Measurements from ENCODE around the gene CDH4. TPM values are rescaled to one million over a fixed set of nuclear protein-coding genes. Genes with fewer than 3 reads are reported as not detected.

The CDH4 gene
- total RNA-seq, 4 donors from 2014 or later: under 0.01 to 0.56 (median 0.19) TPM; not detected in 1

- no peak for TF ChIP-seq CTCF (IDR thresholded peaks at IDR 0.05)
- no peak for ATAC-seq (ENCODE audit: low FRiP score)
- no peak for DNase-seq (ENCODE audit: low spot score)
These were observed 313.7 kb downstream of the CDH4 start for GRCh38 chr20:61565791-61566190.

DNA sequence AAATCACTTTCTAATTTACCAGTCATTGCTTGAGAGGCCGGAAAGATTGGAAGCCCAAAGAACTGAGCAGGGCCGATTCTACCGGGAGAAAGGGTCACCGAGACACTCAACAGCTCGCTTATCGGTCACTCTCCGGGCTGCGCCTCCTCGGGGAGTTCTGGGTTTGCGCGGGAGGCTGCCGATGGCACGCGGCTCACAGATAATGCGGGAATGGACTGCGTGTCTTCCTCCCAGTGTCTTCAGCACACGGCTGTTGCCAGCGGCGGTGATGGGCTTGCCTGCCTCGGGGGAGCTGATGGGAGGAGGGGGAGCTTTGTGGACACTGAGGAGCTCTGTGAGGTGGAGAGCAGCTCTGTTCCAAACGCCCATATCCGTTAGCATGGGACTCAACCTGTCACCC, 314.6 kb downstream of the CDH4 start:
- ATAC-seq (ENCODE audit: low FRiP score): no peak
- TF ChIP-seq CTCF (IDR thresholded peaks at IDR 0.05): no peak

DNA sequence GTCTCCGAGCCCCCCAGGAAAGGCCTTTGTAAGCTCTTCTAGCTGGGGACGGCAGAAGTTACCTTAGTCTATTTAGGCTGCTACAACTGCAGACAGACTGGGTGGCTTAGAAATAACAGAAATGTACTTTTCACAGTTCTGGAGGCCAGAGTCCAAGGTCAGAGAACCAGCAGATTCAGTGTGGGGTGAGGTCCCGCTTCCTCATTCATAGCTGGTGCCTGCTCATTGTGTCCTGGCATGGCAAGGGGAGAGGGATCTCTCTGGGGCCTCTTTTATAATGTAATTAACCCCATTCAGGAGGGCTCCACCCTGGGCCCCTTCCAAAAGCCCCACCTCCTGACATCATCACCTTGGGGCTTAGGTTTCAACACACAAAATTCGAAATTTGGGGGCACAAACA, 315.1 kb downstream of the CDH4 start:
- ATAC-seq (ENCODE audit: low FRiP score) (no peak), DNase-seq (ENCODE audit: low spot score) (no peak)
- TF ChIP-seq CTCF (IDR thresholded peaks at IDR 0.05): no peak

More for the DNA sequence above, 314.6 kb downstream of the CDH4 start:
- DNase-seq (ENCODE audit: low spot score): no peak

DNA sequence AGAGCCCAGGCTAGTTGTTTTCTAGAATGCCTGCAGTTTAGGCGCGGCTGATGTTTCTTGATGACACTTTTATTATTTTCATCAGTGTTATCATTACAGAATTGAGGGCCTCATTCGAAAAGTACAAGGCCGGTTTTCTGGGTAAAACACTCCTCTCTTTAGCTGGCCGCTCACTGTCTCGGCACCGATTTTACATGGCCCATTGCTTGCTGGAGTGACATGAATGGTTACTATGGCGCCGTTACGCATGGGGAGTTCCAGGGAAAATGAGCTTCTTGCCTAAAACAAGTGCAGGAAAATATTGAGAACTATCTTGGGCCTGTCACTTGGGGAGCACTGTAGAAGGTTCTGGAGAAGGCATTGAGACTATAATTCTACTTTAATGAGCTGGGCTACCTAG, 317.8 kb downstream of the CDH4 start:
- ATAC-seq (ENCODE audit: low FRiP score) (no peak), DNase-seq (ENCODE audit: low spot score) (no peak)
- TF ChIP-seq CTCF (IDR thresholded peaks at IDR 0.05): no peak

DNA sequence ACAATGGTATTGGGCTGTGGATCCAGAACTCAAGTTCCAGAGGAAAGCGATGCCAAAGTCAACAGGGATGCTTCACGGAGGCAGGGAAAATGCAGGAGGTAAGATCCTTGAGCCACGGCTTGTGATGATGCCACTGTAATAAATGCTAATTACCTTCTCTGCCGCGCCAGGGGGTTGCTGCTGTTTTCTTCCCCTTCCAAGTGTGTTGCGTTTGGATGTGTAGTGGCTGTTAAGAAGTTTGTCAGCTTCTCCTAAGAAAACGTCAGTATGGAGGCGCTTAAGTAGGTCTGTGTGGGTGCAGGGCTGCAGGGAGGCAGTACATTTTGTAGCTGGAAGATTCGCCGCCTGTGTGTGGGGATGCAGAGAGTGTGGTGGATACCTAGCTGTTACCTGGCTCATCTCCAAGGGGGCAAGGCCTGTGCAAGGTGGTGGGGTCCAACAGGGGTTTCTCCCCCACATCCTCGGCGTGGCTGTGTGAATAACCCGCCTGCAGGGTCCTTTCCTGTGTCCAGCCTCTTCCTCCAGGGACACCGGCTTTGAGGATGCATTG, 318.7 kb downstream of the CDH4 start:
- TF ChIP-seq CTCF (IDR thresholded peaks at IDR 0.05): no peak
- ATAC-seq (ENCODE audit: low FRiP score) (no peak), DNase-seq (ENCODE audit: low spot score) (no peak)

DNA sequence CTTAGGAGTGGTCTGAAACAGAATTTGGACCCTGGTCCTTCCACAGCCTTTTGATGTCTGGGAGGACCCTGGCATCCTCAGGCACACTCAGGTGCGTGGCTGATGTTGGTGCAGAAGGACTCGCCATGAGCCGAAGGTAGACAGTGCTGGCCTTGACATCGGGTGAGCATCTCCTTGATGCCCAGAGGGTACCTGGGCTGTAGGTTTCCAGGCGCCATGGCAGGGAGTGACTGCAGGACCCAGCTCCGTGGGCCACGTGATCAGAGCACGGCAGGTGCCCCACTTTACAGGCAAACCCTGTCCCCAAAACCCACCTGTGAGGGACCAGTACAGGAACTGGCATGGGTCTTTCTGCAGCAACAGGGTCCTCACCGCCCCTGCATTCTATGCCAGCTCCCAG, 319.2 kb downstream of the CDH4 start:
- DNase-seq (ENCODE audit: low spot score) (no peak), ATAC-seq (ENCODE audit: low FRiP score) (no peak)
- TF ChIP-seq CTCF (IDR thresholded peaks at IDR 0.05): no peak

DNA sequence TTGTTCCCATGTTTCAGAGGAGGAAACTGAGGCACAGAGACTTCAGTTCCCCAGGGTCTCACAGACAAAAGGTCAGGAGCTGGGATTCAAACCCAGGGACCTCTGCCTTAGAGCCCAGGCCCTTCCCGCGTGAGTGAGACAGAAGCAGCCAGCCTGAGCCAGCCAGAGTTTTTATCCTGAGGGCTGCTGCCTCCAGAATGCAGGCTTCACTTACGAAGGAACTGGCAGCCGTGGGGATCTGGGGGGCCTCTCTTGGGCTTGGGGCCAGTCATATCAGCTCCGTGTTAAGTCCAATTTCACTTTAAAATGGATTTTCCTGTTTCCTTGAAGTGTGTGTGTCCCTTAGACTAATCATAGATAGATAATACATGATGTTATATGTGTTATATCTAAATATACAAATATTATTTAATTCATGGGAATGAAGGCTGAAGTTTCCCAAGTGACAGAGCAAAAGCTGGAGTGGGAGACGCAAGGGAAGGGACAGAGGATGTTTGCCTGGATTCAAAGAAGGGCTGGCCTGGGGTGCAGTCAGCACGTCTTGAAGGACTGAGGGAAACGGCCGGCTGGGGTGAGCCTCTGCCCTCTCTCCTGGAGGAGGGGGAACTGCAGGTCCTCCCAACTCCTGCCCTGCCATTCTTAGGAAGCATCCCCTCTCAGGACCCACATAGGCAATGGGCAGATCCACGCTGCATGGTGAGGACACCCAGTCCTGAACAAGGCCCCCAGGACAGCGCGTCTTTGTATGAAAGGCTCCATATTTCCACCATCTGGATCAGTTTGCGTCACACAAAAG, 320.1 kb downstream of the CDH4 start:
- no peak for ATAC-seq (ENCODE audit: low FRiP score)
- TF ChIP-seq CTCF (IDR thresholded peaks at IDR 0.05): no peak
- no peak for DNase-seq (ENCODE audit: low spot score)
